Lower leg skin (tissue), 4 donors: ENCODE results near the gene CD247. TPM values are rescaled to one million over a fixed set of nuclear protein-coding genes. Genes with fewer than 3 reads are reported as not detected.

Source experiments
- DNase-seq, 2 donors: peaks; one replicate each; pipeline ENCODE4 v3.0.0-alpha.2; 2019; ENCODE audit warnings: low spot score in 2 of 2
- H3K4me3 ChIP-seq: fragments of 200-600 bp; sonication (generic); 2 replicates; pipeline ENCODE4 v1.5.1; 2017; ENCODE audit warnings: mild to moderate bottlenecking, low read depth; ENCODE audit not compliant: poor library complexity, severe bottlenecking
- POLR2A ChIP-seq, 2 donors: fragments of 450-650 bp; IDR thresholded peaks; one replicate each; pipeline ENCODE4 v1.6.1; 2016 to 2017; ENCODE audit warnings: antibody characterized with exemption in 2 of 2, mild to moderate bottlenecking in 1 of 2, moderate library complexity in 1 of 2
- WGBS, 2 donors: methylation state at CpG; one replicate each; pipeline ENCODE4 v1.1.5; 2018; 5-methylcytosine and 5-hydroxymethylcytosine counted together
- intact Hi-C: fragments of 100-400 bp; cut with DNase I; formaldehyde crosslinking; loops from one replicate; pipeline ENCODE4 v1.15.0; 2023; ENCODE audit warnings: low total_unique reads
- total RNA-seq, 4 donors: library from RNA; depleted of rRNA; stranded (reverse); fragments of >200 nt; gene quantifications; one replicate each; pipeline ENCODE4 v1.1.0, GENCODE V29; 2016
- TF ChIP-seq, protein P1 (sequence below), 3 donors: fragments of 450-650 bp; IDR thresholded peaks; one replicate each; pipeline ENCODE4 v1.5.1; 2016; ENCODE audit warnings: antibody characterized with exemption in 3 of 3, mild to moderate bottlenecking in 3 of 3, moderate library complexity in 2 of 3

The CD247 gene
- total RNA-seq, 4 donors from 2014 or later: 0.27 to 0.61 (median 0.58) TPM; not detected in 1

GRCh38 chr1:167387251-167387910 is 130.9 kb downstream of the CD247 start:
- no peak overlapping the region for H3K4me3 ChIP-seq
- intact Hi-C loops: no loop called here
- 93 to 94% methylated on average over 7 of the region's 7 CpGs for WGBS, 2 donors
- no peak for DNase-seq
- TF ChIP-seq, protein P1, sequence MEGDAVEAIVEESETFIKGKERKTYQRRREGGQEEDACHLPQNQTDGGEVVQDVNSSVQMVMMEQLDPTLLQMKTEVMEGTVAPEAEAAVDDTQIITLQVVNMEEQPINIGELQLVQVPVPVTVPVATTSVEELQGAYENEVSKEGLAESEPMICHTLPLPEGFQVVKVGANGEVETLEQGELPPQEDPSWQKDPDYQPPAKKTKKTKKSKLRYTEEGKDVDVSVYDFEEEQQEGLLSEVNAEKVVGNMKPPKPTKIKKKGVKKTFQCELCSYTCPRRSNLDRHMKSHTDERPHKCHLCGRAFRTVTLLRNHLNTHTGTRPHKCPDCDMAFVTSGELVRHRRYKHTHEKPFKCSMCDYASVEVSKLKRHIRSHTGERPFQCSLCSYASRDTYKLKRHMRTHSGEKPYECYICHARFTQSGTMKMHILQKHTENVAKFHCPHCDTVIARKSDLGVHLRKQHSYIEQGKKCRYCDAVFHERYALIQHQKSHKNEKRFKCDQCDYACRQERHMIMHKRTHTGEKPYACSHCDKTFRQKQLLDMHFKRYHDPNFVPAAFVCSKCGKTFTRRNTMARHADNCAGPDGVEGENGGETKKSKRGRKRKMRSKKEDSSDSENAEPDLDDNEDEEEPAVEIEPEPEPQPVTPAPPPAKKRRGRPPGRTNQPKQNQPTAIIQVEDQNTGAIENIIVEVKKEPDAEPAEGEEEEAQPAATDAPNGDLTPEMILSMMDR (IDR thresholded peaks at IDR 0.05): no peak
- no peak for TF ChIP-seq POLR2A (IDR thresholded peaks at IDR 0.05)

Other genes with a start within 250 kb of the CD247 start
- gene CREG1, start 35.2 kb upstream of the CD247 start, total RNA-seq: 100 to 1,000 TPM; 196 to 467 (median 339) TPM
- gene RCSD1, start 111.7 kb upstream of the CD247 start, total RNA-seq: 1 to 10 TPM; 2.4 to 8.7 (median 4.4) TPM
- gene MPZL1, start 203.5 kb upstream of the CD247 start, total RNA-seq: 10 to 100 TPM; 24.9 to 54.6 (median 30.9) TPM